Testis (tissue), 2 donors: ENCODE measurements around the gene HOMER2.
"Not testable (repeated sequence)": the region's sequence is repeated elsewhere in the genome, so short reads cannot be mapped to it uniquely, and the experiment has no call there.

ENCODE experiments used
- POLR2A ChIP-seq: fragments of 450-650 bp; IDR thresholded peaks from one replicate; pipeline ENCODE4 v1.6.1; 2017; ENCODE audit warnings: antibody characterized with exemption, mild to moderate bottlenecking, moderate library complexity
- TF ChIP-seq, protein P1 (sequence below), 3 experiments: fragments of 450-650 bp in 2 of 3; fragments of 200-600 bp in 1 of 3; sonication (generic) in 1 of 3; IDR thresholded peaks; one replicate each; pipeline ENCODE4 v1.5.1; 2016 to 2019; ENCODE audit warnings: antibody characterized with exemption in 3 of 3, mild to moderate bottlenecking in 2 of 3, moderate library complexity in 1 of 3

DNA sequence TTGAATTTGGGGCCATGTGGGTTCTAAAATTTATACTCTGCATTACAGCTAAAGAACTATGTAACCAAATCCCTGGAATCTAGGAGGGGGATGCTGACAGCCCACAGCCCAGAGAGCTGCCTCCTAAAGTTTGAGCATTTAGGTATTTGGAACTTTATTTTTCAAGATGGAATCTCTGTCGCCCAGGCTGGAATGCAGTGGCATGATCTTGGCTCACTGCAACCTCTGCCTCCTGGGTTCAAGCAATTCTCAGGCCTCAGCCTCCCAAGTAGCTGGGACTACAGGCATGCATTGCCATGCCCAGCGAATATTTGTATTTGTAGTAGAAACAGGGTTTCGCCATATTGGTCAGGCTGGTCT, 48.1 kb upstream of the HOMER2 start:
- TF ChIP-seq, protein P1, sequence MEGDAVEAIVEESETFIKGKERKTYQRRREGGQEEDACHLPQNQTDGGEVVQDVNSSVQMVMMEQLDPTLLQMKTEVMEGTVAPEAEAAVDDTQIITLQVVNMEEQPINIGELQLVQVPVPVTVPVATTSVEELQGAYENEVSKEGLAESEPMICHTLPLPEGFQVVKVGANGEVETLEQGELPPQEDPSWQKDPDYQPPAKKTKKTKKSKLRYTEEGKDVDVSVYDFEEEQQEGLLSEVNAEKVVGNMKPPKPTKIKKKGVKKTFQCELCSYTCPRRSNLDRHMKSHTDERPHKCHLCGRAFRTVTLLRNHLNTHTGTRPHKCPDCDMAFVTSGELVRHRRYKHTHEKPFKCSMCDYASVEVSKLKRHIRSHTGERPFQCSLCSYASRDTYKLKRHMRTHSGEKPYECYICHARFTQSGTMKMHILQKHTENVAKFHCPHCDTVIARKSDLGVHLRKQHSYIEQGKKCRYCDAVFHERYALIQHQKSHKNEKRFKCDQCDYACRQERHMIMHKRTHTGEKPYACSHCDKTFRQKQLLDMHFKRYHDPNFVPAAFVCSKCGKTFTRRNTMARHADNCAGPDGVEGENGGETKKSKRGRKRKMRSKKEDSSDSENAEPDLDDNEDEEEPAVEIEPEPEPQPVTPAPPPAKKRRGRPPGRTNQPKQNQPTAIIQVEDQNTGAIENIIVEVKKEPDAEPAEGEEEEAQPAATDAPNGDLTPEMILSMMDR (IDR thresholded peaks at IDR 0.05) = peak in 1 of 3 experiments; percentile 5
- TF ChIP-seq POLR2A = not testable (repeated sequence)
